Activated CD4-positive, alpha-beta T cell treated with anti-CD3 and anti-CD28 coated beads, Interleukin-2, amount 50 U/mL, for 16 hours (primary cell): Measurements from ENCODE around the gene HTR3B.
"Not testable (repeated sequence)": the region's sequence is repeated elsewhere in the genome, so short reads cannot be mapped to it uniquely, and the experiment has no call there.

Source experiments
- DNase-seq: peaks from one replicate; pipeline ENCODE4 v3.0.0-alpha.2; 2020

Gene HTR3B

DNA sequence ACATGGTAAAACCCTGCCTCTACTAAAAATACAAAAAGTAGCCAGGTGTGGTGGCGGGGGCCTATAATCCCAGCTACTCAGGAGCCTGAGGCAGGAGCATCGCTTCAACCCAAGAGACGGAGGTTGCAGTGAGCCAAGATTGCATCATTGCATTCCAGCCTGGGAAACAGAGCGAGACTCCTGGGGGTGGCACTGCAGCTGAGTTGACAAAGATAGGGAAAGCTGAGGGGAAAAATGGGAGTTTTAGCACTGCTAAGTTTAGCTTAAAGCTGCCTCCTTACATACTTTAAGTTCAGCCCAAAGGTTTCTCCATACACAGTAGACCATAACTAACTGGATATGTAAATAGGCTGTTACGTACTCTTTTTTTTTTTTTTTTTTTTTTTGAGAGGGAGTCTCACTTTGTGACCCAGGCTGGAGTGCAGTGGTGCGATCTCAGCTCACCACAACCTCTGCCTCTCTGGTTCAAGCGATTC lies 20.2 kb upstream of the HTR3B start:
- no peak for DNase-seq

DNA sequence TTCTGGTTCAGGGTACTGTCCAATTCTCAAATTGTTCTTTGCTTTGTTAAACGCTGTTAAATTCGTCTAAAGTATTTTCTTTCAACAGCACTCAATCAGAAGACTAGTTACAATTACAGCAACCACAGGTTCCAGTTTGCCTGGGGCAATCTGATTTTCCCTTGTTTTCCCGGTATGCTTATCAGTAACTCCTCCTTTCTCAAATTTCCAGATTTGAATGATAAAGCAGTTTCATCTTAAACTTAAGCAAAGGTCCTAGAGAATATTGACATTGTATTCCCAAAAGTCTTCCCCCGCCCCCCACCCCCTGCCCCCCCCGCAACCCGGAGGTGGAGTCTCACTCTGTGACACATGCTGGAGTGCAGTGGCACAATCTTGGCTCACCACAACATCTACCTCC lies 18.7 kb upstream of the HTR3B start:
- no peak for DNase-seq

DNA sequence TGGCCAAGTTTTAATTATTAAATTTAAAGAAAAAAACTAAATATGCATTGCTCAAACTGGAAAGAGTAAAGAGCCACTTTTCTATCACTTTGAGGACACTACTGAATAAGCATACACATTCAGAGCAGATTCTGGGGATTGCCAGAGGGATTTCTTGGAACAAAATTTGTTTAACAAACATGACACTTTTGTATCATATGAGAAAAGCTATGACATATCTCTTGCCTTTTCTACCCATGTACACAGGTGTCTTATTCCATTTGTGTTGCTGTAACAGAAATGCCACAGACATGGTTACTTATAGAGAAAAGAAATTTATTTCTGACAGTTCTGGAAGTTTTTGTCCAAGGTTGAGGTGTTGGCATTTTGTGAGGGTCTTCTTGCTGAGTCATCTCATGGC lies 15.7 kb upstream of the HTR3B start:
- no peak for DNase-seq

DNA sequence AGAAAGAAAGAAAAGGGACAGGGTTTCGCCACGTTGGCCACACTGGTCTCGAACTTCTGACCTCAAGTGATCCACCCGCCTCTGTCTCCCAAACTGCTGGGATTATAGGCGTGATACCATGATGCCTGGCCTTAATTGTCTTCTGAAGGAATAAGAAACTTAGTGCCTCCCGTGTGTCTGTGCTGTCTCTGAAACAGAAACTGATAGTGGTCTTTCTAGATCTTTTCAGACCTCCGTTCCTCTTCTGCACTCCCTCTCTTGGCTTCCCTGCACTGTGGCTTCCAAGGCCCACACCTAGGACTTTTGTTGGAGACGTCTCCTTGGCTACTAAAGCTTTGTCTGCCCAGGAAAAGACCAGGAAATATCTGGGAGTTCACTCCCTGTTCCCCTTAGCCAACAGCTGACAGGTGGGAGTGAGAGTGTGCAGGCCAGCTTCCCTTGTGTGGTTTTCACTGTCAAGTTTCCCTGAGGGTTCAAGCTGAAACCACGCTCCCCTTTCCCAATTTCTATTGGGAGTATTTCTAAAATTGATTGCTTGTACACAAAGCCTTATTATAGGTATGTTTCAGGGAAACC lies 10.1 kb upstream of the HTR3B start:
- no peak for DNase-seq

DNA sequence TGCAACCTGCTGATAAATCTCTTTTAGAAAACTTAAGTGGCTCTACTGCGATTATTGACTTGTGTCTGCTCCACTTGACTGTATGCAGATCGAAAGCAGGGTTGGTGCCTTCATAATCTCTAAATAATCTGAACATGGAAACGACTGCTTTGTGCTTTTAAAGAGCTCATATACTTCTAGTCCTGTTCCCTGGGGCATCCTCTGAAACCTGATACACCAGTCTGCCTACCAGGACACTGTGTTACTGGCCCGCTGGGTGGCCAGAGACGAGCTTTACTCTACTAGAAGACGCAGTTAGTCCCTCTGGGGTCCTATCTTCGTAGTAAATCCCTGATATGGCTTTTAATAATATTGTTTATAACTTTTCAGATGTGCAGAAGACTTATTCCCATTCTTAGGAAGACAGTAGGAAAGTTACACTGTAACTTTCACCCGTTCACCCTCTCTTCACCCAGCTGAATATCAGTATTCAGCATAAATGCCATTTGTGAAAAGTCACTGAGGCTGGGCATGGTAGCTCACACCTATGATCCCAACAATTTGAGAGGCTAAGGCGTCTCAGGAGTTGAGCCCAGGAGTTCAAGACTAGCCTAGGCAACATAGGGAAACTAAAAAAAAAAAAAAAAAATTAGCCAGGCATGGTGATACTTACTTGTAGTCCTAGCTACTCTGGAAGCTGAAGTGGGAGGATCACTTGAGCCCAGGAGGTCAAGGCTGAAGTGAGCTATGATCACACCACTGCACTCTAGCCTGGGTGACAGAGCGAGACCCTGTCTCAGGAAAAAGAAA lies 9.0 kb upstream of the HTR3B start:
- DNase-seq = no peak

DNA sequence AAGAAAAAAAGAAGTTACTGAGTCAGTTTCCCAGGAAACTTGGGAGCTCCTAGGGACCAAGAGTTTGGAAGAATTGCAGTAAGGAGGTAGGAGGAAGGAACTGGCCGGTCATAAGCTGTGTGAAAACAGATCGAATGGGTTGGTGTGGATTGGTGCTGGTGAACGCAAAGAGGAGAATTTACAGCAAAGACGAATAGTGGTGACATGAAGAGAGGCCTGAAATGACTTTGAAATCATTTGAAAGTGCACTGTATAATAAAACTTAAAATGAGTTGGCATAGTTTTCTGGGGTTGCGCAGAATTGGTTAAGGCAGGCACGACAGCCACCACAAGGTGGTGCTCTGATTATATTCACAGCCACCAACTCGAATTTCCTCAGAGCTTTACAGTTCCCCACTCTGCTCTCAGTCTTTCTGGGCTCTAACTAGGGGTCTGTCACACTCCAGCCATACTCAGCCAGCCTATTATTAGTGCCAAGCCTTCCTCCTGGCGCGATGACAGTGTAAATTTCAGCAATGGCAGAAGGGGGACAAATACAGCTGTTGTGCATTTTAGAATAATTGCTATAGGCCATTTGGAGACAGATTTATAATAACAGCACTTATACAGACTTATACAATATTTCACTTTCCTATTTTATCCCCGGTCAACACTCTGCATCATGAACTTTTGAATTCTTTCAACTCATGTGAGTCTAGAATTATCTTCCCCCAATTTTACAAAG lies 8.3 kb upstream of the HTR3B start:
- DNase-seq = peak; percentile 23

DNA sequence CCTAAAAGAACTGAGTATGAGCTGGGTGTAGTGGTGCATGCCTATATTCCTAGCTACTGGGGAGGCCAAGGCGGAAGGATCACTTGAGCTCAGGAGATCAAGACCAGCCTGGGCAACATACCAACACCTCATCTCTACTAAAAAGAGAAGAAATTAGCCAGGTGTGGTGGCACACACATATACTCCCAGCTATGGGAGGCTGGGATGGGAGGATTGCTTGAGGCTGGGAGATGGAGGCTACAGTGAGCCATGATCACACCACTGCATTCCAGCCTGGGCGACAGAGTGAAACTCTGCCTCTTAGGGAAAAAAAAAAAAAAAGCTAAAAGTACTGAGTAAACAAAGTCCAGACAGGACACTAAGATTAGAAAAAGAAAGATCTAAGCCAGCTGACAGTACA lies 3.5 kb upstream of the HTR3B start:
- no peak for DNase-seq

DNA sequence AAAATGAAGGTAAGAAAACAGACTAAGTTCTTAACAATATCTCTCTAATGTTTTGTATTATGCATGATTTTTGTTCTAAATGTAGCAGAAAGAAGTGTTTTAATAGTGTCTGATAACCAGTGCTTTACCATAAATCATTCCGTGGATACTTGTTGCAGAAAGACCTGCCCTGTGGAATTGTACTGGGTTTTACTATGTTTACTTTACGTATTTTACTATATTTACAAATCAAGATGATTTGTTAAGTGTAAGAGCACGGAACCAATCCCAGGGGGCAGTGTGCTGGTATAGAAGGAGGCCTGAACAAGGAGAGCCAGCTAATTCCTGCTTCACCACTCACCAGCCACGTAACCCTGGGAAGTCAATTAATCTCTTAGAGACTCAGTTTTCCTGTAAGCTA lies 1.4 kb downstream of the HTR3B start:
- DNase-seq = no peak

DNA sequence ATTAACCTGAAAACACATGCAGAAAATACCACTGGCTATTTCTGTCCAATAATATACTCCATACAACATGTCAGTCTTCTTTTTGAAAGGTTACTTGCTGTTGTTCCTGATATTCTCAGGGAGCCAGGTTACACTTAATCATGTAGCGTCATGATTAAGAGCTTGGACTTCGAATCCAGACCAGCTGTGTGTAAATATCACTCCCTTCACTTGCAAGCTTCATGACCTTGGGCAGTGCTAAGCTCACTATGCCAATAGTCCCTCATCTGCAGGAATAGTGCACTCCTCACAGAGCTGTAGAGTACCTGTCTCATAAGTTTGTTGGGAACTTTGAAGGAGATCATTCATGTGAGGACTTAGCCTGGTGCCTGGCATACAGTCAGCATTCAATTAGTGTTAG lies 1.9 kb downstream of the HTR3B start:
- no peak for DNase-seq

DNA sequence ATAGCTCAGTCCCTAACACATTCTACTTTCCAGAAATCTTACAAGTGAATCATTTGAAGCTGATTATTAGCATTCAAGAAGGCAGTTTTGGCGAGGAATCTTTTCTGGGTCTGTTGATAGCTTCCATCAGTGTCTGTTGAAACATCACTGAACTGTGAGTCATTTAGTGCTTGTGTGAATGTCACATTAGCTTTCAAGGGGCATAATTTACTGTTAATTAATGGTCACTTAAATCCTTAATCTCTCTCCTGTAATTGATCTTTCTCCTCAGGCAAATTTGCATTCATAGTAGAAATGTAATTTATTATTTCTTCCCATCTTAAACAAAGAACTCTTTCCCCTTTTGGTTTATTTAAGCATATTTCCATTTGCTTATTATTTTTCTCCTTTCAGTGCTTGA lies 2.6 kb downstream of the HTR3B start:
- no peak for DNase-seq

DNA sequence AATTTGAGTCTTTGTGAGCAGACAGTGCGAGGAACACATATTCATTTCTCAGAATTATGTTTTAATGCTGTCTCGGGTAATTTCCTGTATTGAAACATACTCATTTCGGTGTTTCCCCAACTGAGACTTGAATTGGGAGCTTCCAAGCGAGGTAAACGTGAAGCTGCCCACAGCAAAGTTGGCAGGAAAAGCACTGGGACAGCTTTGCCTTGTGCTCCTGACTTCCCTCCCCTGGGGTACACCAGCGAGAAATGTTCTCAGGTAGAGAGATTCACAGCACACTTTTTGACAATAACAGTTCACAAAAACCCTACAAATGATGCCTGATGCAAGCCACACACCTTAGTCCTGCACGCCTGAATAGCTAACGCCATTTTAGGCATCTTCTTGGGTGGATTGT lies 3.1 kb downstream of the HTR3B start:
- DNase-seq = no peak

DNA sequence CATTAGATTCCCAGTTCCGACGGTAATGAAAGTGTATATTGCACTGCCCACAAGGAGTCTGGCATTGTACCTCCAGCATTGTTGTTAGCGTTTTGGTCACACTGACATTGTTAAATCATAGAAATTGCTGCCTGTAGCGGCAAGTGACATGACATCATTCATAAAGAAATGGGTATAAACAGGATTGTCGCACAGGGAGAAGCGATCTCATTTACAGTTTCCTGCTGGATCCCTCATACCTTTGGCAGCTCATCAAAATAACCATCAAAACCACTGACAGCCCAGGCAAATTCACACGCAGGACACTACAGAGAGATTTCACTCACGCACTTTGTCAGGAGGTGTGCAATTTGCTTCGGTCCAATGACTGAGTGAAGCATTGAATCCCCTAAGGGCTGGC lies 3.5 kb downstream of the HTR3B start:
- DNase-seq = no peak

DNA sequence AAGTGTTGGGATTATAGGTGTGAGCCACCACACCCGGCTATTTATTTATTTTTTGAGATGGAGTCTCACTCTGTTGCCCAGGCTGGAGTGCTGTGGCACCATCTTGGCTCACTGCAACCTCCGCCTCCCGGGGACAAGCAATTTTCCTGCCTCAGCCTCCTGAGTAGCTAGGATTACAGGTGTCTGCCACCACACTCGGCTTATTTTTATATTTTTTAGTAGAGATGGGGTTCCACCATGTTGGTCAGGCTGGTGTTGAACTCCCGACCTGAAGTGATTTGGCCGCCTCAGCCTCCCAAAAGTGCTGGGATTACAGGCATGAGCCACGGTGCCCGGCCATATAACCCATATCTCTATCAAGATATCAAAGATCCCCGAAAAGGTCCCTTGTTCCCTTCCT lies 6.9 kb downstream of the HTR3B start:
- DNase-seq = not testable (repeated sequence)

DNA sequence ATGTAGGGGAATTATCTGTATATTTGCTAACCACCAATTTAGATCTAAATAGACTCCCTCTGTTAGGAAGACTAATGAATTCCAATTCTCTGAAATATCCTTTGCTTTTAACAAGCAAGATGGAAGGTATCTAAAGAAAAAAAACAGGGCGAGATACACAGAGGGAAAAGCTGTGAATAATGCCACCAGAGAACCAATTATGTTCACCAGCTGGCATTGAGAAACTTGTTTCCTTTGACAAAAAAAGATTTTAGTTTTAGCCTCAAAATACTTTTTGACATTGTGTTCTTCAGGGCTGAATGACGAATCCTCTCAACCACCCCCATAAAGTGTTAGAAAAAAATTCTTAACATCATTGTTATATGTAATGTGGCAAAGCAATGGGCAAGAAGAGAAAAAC lies 19.0 kb downstream of the HTR3B start:
- DNase-seq = no peak

DNA sequence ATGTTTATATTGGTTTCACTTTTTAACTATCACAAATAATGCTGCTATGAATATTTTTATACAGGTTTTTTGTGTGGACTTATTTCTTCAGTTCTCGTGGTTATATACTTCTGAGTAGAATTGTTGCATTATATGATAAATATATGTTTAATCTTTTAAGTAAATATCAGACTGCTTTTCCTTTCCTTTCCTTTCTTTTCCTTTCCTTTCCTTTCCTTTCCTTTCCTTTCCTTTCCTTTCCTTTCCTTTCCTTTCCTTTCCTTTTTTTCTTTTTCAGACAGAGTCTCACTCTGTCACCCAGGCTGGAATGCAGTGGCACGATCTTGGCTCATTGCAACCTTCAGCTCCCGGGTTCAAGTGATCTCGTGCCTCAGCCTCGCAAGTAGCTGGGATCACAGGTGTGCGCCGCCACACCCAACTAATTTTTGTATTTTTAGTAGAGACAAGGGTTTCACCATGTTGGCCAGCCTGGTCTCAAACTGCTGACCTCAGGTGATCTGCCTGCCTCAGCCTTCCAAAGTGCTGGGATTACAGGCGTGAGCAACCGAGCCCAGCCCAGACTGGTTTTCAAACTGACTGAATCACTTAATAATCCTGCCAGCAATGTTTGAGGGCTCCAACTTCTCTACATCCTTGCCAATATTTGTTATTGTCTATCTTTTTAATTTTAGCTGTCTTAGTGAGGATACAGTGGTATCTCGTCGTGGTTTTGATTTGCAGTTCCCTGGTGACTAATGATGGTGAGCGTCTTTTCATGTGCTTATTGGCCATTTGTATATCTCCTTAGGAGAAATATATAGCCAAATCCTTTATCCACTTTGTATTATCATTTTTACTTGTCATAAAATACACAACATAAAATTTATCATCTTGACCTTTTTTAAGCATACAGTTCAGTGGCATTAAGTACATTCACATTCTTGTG lies 21.9 kb downstream of the HTR3B start:
- no peak for DNase-seq

DNA sequence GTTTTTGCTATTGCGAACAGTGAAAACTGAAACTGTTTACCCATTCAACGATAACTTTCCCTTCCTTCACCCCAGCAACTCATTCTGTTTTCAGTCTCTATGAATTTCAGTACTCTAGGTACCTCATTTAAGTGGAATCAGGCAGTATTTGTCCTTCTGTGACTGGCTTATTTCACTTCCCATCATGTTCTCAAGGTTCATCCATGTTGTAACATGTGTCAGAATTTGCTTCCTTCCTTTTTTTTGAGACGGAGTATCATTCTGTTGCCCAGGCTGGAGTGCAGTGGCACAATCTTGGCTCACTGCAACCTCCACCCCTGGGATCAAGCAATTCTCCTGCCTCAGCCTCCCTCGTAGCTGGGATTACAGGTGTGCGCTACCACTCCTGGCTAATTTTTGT lies 23.7 kb downstream of the HTR3B start:
- no peak for DNase-seq

DNA sequence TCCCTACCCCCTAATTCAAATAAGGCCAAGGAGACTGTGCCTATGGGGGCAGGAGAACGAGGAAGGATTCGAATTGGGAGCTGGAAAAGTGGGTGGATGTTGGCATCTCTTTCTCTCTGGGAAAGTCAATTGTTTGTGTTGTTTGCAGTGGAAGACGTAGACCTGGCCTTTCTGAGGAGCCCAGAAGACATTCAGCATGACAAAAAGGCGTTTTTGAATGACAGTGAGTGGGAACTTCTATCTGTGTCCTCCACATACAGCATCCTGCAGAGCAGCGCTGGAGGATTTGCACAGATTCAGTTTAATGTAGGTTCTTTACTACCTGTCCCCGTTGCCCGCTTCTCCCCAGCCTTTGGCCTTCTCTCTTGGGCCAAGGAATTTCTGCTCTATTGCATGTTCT lies 28.2 kb downstream of the HTR3B start:
- no peak for DNase-seq

DNA sequence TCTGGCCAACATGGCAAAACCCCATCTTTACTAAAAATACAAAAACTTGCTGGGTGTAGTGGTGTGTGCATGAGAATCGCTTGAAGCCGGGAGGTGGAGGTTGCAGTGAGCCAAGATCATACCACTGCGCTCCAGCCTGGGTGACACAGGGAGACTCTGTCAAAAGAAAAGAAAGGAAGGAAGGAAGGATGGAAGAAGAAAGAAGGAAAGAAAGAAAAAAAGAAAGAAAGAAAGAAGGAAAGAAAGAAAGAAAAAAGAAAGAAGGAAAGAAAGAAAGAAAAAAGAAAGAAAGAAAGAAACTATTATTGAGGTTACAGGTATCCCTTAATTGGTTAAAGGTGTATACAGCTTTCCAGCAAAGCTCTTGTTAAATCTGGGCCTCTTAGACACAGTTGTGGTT lies 29.6 kb downstream of the HTR3B start:
- DNase-seq = not testable (repeated sequence)

DNA sequence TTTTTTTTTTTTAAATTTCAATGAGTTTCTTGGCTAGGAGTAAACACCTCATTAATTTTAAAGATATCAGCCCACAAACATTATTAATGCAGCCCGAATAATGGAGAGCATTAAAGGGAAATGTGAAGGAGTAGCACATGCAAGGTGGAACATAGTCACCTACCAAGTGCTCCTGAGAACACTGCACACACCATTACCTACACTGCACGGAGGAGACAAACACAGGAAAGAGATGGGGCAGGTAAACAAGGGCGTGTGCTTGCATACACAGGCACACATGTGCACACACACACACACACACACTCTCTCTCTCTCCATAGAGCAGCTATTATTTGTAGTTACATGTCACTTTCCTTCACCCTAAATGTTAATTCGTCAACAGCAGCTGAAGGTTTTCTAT lies 30.2 kb downstream of the HTR3B start:
- DNase-seq = no peak

DNA sequence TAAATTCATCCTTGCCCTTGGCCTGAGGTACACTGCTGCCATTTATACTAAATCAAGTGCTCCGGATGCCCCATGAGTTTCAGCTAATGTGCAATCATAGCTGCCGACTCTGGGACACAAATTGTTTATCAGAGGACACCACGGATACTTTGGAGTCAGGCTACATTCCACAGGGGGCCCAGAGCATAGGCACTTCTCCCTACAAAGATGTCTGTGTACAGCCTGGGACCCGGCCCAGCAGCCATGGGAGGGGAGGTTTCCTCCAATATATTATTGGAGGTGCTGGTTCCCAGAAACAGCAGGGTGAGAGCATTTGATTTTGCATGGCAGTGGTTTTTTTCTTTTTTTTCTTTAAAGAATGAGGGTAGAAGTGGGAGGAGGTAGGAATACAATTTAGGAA lies 31.3 kb downstream of the HTR3B start:
- no peak for DNase-seq

DNA sequence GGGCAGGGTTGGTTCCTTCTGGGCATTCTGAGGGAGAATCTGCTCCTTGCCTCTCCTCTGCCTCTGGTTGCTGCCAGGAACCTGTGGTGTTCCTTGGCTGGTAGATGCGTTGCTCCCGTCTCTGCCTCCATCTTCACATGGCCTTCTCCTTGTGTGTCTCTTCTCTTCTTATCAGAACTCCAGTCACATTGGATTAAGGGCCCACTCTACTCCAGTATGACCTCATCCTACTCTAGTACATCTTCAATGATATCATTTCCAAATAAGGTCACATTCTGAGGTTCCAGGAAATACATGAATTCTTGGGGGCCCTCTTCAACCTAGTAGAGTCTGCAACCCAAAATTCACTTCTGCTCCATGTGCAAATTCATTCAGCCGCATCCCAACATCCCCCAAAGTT lies 33.3 kb downstream of the HTR3B start:
- no peak for DNase-seq

DNA sequence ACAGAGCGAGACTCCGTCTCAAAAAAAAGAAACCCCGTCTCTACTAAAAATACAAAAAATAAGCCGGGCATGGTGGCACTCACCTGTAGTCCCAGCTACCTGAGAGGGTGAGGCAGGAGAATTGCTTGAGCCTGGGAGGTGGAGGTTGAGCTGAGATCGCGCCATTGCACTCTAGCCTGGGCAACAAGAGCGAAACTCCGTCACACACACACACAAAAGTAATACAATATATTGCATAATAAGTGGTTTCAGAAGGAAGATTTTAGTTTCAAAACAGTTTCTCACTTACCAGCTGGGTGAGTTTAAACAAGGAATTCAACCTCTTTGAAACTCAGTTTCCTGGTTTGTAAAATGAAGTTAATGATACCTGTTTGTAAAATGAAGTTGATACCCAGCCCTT lies 37.7 kb downstream of the HTR3B start:
- no peak for DNase-seq

DNA sequence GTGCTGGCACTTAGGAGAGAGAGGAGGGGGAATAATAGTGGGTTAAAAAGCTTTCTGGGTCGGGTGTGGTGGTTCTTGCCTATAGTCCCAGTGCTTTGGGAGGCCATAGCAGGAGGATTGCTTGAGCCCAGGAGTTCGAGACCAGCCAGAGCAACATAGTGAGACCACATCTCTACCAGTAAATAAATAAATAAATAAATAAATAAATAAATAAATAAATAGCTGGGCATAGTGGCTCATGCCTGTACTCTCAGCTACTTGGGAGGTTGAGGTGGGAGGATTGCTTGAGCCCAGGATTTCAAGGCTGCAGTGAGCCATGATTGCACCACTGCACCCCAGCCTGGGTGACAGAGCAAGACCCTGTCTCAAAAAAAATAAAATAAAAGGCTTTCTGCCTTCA lies 41.6 kb downstream of the HTR3B start:
- DNase-seq = not testable (repeated sequence)
